HG03045 (cell line): ENCODE data around the gene KRT13.

Source experiments
- ATAC-seq: cut with Tn5 transposase; IDR thresholded peaks from one replicate; pipeline ENCODE4 v1.9.1; 2021; ENCODE audit warnings: mild to moderate bottlenecking, moderate library complexity; ENCODE audit not compliant: unreplicated experiment

The KRT13 gene

GRCh38 chr17:41475421-41475820, 30.0 kb downstream of the KRT13 start:
- ATAC-seq: no peak

GRCh38 chr17:41474863-41475262, 30.5 kb downstream of the KRT13 start:
- no peak for ATAC-seq

GRCh38 chr17:41468346-41468745, 37.1 kb downstream of the KRT13 start:
- ATAC-seq: no peak

GRCh38 chr17:41467561-41467960, 37.9 kb downstream of the KRT13 start:
- ATAC-seq: no peak

GRCh38 chr17:41466988-41467387, 38.4 kb downstream of the KRT13 start, which contains the start of gene KRT32:
Gene KRT32 (minus strand): TSS chr17:41467386. CDS start chr17:41467325, 61 bp downstream.
- no peak for ATAC-seq

- ATAC-seq: no peak
These were observed 40.7 kb downstream of the KRT13 start for GRCh38 chr17:41464682-41465081.

GRCh38 chr17:41464173-41464572, 41.2 kb downstream of the KRT13 start:
- ATAC-seq: no peak

- no peak for ATAC-seq
These were observed 41.7 kb downstream of the KRT13 start for GRCh38 chr17:41463746-41464145.

- ATAC-seq: no peak
These were observed 42.7 kb downstream of the KRT13 start for GRCh38 chr17:41462705-41463104.

GRCh38 chr17:41457676-41458075, 47.7 kb downstream of the KRT13 start:
- ATAC-seq: no peak

- ATAC-seq: no peak
These were observed 49.2 kb downstream of the KRT13 start for GRCh38 chr17:41456204-41456603.

GRCh38 chr17:41455236-41455635, 50.2 kb downstream of the KRT13 start:
- no peak for ATAC-seq

GRCh38 chr17:41453066-41453465, 52.3 kb downstream of the KRT13 start:
- no peak for ATAC-seq

- ATAC-seq: no peak
These were observed 53.1 kb downstream of the KRT13 start for GRCh38 chr17:41452281-41452680.

GRCh38 chr17:41451154-41451728, 54.2 kb downstream of the KRT13 start:
- ATAC-seq: no peak
